Lung (tissue), 12 donors: ENCODE results near the gene PRRG1. TPM values are rescaled to one million over a fixed set of nuclear protein-coding genes. Genes with fewer than 3 reads are reported as not detected.
"Not testable (repeated sequence)": the region's sequence is repeated elsewhere in the genome, so short reads cannot be mapped to it uniquely, and the experiment has no call there.

ENCODE experiments used
- ATAC-seq: fragments of 200-7000 bp; cut with Tn5 transposase; one replicate; pipeline ENCODE4 v1.9.1; 2020; ENCODE audit warnings: moderate number of reproducible peaks; ENCODE audit not compliant: insufficient read depth, low FRiP score
- DNase-seq, 3 donors: peaks; one replicate each; pipeline ENCODE4 v3.0.0-alpha.2; 2013 to 2017
- H3K27ac ChIP-seq, 2 donors: one replicate each; pipeline ENCODE4 v1.5.1; 2013; ENCODE audit warnings: mild to moderate bottlenecking in 2 of 2, moderate library complexity in 2 of 2, control low read depth in 1 of 2, inconsistent platforms in 1 of 2, low read depth in 1 of 2, low read length in 1 of 2
- H3K27me3 ChIP-seq, 3 donors: one replicate each; pipeline ENCODE4 v1.5.1; 2013; ENCODE audit warnings: low read length in 2 of 3; ENCODE audit not compliant: control insufficient read depth in 3 of 3, insufficient read depth in 3 of 3
- H3K36me3 ChIP-seq, 4 donors: one replicate each; pipeline ENCODE4 v1.5.1; 2013; ENCODE audit warnings: low read length in 4 of 4, mild to moderate bottlenecking in 1 of 4, moderate library complexity in 1 of 4; ENCODE audit not compliant: control insufficient read depth in 4 of 4, insufficient read depth in 4 of 4
- H3K4me1 ChIP-seq, 5 donors: one replicate each; pipeline ENCODE4 v1.5.1; 2013; ENCODE audit warnings: low read length in 5 of 5, mild to moderate bottlenecking in 2 of 5, moderate library complexity in 1 of 5; ENCODE audit not compliant: control insufficient read depth in 5 of 5, insufficient read depth in 5 of 5
- H3K4me3 ChIP-seq: one replicate; pipeline ENCODE4 v1.5.1; 2013; ENCODE audit warnings: mild to moderate bottlenecking, control low read depth, moderate library complexity
- H3K9ac ChIP-seq, 2 donors: one replicate each; pipeline ENCODE4 v1.5.1; 2013; ENCODE audit warnings: low read length in 2 of 2, control low read depth in 1 of 2; ENCODE audit not compliant: insufficient read depth in 1 of 2
- H3K9me3 ChIP-seq, 4 donors: one replicate each; pipeline ENCODE4 v1.5.1; 2013; ENCODE audit warnings: low read length in 3 of 4, mild to moderate bottlenecking in 1 of 4, moderate library complexity in 1 of 4; ENCODE audit not compliant: control insufficient read depth in 4 of 4, insufficient read depth in 3 of 4
- CTCF ChIP-seq: IDR thresholded peaks from 2 replicates; pipeline ENCODE4 v1.5.1; 2012; ENCODE audit warnings: mild to moderate bottlenecking; ENCODE audit errors: control extremely low read depth, extremely low read depth
- WGBS, 2 donors: extraction: QIAGEN DNeasy Blood & Tissue Kit; methylation state at CpG; one replicate each; pipeline ENCODE4 v1.1.7; 2013; 5-methylcytosine and 5-hydroxymethylcytosine counted together
- polyA plus RNA-seq, 2 donors: library from polyadenylated mRNA; stranded (reverse); fragments of 200-250 nt; gene quantifications; one replicate each; pipeline ENCODE4 v1.2.1, GENCODE V29; 2013
- total RNA-seq, 2 donors: library from RNA; depleted of rRNA in 1 of 2; stranded (reverse); fragments of >200 nt in 1 of 2; gene quantifications; one replicate each; pipeline ENCODE4 v1.2.1, GENCODE V29; 2014 to 2021
- donor health status: control.
- donor health status: control.
- donor health status: Bipolar disorder and iron deficiency.
- donor health status: healthy.
- donor health status: DM: yes; HTN: yes; CAD: no.

PRRG1 gene
- total and polyA plus RNA-seq, 4 donors: 2.1 to 15.0 (median 3.8) TPM

GRCh38 chrX:37487271-37487670 lies 138.1 kb downstream of the PRRG1 start:
- H3K9me3 ChIP-seq: peaks cover 0 to 9% (median 0%) of the 10 kb centered on the region in 4 donors
- H3K4me1 ChIP-seq: no peaks in the 10 kb centered on the region
- no peak for TF ChIP-seq CTCF
- H3K9ac ChIP-seq: no peak overlapping the region
- ATAC-seq: no peak
- peaks cover 0 to 2% (median 0%) of the 10 kb centered on the region in 3 donors for H3K27me3 ChIP-seq
- no peak for DNase-seq
- H3K36me3 ChIP-seq: no peaks in the 10 kb centered on the region
- 89 to 97% methylated on average over 5 of the region's 5 CpGs for WGBS, 2 donors
- H3K4me3 ChIP-seq: no peak overlapping the region
- no peak overlapping the region for H3K27ac ChIP-seq

GRCh38 chrX:37488323-37488722 lies 139.2 kb downstream of the PRRG1 start:
- Histone ChIP-seq H3K4me3 (no peak overlapping the region), H3K4me1 (no peaks in the 10 kb centered on the region), H3K36me3 (no peaks in the 10 kb centered on the region), H3K27me3 (peaks cover 0 to 2% (median 0%) of the 10 kb centered on the region in 3 donors), H3K9ac (no peak overlapping the region), H3K9me3 (peaks cover 0 to 9% (median 0%) of the 10 kb centered on the region in 4 donors), H3K27ac (no peak overlapping the region)
- 82 to 84% methylated on average over 3 of the region's 3 CpGs for WGBS, 2 donors
- DNase-seq (no peak), ATAC-seq (no peak)
- TF ChIP-seq CTCF: no peak

- Histone ChIP-seq H3K4me1 (no peaks in the 10 kb centered on the region), H3K9ac (no peak overlapping the region), H3K4me3 (no peak overlapping the region), H3K36me3 (no peaks in the 10 kb centered on the region), H3K27ac (no peak overlapping the region), H3K27me3 (peaks cover 0 to 3% (median 0%) of the 10 kb centered on the region in 3 donors), H3K9me3 (peaks cover 0 to 9% (median 0%) of the 10 kb centered on the region in 4 donors)
- DNase-seq (no peak), ATAC-seq (no peak)
- no peak for TF ChIP-seq CTCF
- WGBS, 2 donors: 91 to 97% methylated on average over 11 to 34 of the region's 34 CpGs
These were observed 142.5 kb downstream of the PRRG1 start for GRCh38 chrX:37491686-37492085.

- H3K36me3 ChIP-seq, H3K27ac ChIP-seq, H3K9ac ChIP-seq, H3K4me3 ChIP-seq, H3K9me3 ChIP-seq, H3K4me1 ChIP-seq, H3K27me3 ChIP-seq, ATAC-seq: not testable (repeated sequence)
- DNase-seq: peak in 2 of 3 donors; percentile 0 to 11
- 9 to 18% methylated on average over 2 of the region's 2 CpGs for WGBS, 2 donors
These were observed 146.6 kb downstream of the PRRG1 start for GRCh38 chrX:37495760-37496159.

- not testable (repeated sequence) for ATAC-seq, H3K36me3 ChIP-seq, H3K27me3 ChIP-seq, H3K27ac ChIP-seq, H3K9ac ChIP-seq, H3K9me3 ChIP-seq, H3K4me1 ChIP-seq, DNase-seq, H3K4me3 ChIP-seq
- 48 to 100% methylated on average over 1 of the region's 1 CpG for WGBS, 2 donors
These were observed 148.0 kb downstream of the PRRG1 start for GRCh38 chrX:37497126-37497525.

GRCh38 chrX:37498323-37498722 lies 149.2 kb downstream of the PRRG1 start:
- not testable (repeated sequence) for H3K36me3 ChIP-seq, H3K27me3 ChIP-seq, H3K4me3 ChIP-seq, H3K9ac ChIP-seq, DNase-seq, ATAC-seq, H3K9me3 ChIP-seq, H3K4me1 ChIP-seq, H3K27ac ChIP-seq
